ENCODE measurements around the gene ALG11. TPM values are rescaled to one million over a fixed set of nuclear protein-coding genes. Genes with fewer than 3 reads are reported as not detected.

ALG11 gene
- total RNA-seq, 1 experiment from 2014 or later = 30.9 TPM

DNA sequence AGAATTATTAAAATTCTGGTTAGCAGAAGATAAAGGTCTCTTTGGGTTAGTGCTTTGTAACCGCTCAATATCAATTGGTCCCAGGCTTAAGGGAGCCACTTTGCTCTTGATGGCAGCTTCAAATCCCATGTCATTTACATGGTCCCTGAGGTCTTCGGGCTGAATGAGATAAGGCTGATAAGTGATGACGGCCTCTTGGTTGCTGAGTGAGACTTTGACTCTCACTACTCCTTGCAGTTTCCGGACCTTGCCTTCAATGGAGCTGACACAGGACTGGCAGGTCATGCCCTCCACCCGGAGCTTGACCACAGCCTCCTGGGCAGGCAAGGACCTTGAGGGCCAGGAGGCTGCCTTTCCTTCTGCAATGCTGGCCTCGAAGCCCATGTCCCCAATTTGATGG, 37.7 kb upstream of the ALG11 start:
- intact Hi-C loops (cut with micrococcal nuclease; ENCODE audit: unreplicated experiment) = no loop called here
- Histone ChIP-seq H3K27me3 (replicated peaks; ENCODE audit: insufficient read depth, low read depth, low read length, poor library complexity) (no peaks in the 10 kb centered on the region), H3K4me3 (ENCODE audit: low read depth, low read length, poor library complexity, severe bottlenecking) (no peak overlapping the region), H3K9me3 (ENCODE audit: low read depth, low read length, poor library complexity, severe bottlenecking) (no peaks in the 10 kb centered on the region), H3K36me3 (ENCODE audit: insufficient read depth, low read length, poor library complexity, severe bottlenecking) (no peaks in the 10 kb centered on the region), H3K4me1 (ENCODE audit: insufficient read depth, low read length, poor library complexity, severe bottlenecking) (no peaks in the 10 kb centered on the region), H3K27ac (ENCODE audit: low read depth, low read length, poor library complexity, severe bottlenecking) (no peak overlapping the region)
- ChIA-PET POLR2A (ENCODE audit: low non-redundant PET) (no interaction called here), CTCF (no interaction called here)
- DNase-seq (ENCODE audit: low spot score) = no peak
- TF ChIP-seq EZH2 (IDR thresholded peaks at IDR 0.05; ENCODE audit: borderline replicate concordance, low read depth, low read length, poor library complexity, severe bottlenecking) = no peak
- TF ChIP-seq, protein P1, sequence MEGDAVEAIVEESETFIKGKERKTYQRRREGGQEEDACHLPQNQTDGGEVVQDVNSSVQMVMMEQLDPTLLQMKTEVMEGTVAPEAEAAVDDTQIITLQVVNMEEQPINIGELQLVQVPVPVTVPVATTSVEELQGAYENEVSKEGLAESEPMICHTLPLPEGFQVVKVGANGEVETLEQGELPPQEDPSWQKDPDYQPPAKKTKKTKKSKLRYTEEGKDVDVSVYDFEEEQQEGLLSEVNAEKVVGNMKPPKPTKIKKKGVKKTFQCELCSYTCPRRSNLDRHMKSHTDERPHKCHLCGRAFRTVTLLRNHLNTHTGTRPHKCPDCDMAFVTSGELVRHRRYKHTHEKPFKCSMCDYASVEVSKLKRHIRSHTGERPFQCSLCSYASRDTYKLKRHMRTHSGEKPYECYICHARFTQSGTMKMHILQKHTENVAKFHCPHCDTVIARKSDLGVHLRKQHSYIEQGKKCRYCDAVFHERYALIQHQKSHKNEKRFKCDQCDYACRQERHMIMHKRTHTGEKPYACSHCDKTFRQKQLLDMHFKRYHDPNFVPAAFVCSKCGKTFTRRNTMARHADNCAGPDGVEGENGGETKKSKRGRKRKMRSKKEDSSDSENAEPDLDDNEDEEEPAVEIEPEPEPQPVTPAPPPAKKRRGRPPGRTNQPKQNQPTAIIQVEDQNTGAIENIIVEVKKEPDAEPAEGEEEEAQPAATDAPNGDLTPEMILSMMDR (conservative IDR thresholded peaks at IDR 0.05; ENCODE audit: low read depth, low read length) = no peak
- no TSS peak for BruUV-seq (replicated peaks)

DNA sequence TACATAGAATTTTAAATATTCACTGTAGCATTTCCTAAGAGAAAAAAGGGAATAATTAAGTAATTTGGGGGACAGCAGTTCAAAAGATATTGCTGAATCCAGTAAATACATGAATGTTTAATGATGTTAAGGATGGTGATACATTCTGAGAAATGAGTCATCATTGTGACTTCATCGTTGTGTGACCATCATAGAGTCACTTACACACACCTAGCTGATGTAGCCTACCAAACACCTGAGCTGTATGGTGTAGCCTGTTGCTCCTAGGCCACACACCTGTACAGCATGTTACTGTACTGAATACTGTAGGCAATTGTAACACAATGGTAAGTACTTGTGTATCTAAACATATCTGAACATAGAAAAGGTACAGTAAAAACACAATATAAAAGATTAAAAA, 35.8 kb upstream of the ALG11 start:
- Histone ChIP-seq H3K4me3 (ENCODE audit: low read depth, low read length, poor library complexity, severe bottlenecking) (no peak overlapping the region), H3K27ac (ENCODE audit: low read depth, low read length, poor library complexity, severe bottlenecking) (no peak overlapping the region), H3K9me3 (ENCODE audit: low read depth, low read length, poor library complexity, severe bottlenecking) (no peaks in the 10 kb centered on the region), H3K4me1 (ENCODE audit: insufficient read depth, low read length, poor library complexity, severe bottlenecking) (no peaks in the 10 kb centered on the region), H3K36me3 (ENCODE audit: insufficient read depth, low read length, poor library complexity, severe bottlenecking) (no peaks in the 10 kb centered on the region), H3K27me3 (replicated peaks; ENCODE audit: insufficient read depth, low read depth, low read length, poor library complexity) (no peaks in the 10 kb centered on the region)
- ChIA-PET POLR2A (ENCODE audit: low non-redundant PET) (interaction anchor here (0.6 kb wide), 1 partner anchor 15 kb away, joined by 3 read pairs; no protein-coding TSS in a partner anchor), CTCF (interaction anchor here (0.9 kb wide), 1 partner anchor 40 kb away, joined by 3 read pairs; no protein-coding TSS in a partner anchor)
- TF ChIP-seq, protein P1 (conservative IDR thresholded peaks at IDR 0.05; ENCODE audit: low read depth, low read length) = no peak
- intact Hi-C loops (cut with micrococcal nuclease; ENCODE audit: unreplicated experiment) = no loop called here
- no peak for DNase-seq (ENCODE audit: low spot score)
- BruUV-seq (replicated peaks) = no TSS peak

DNA sequence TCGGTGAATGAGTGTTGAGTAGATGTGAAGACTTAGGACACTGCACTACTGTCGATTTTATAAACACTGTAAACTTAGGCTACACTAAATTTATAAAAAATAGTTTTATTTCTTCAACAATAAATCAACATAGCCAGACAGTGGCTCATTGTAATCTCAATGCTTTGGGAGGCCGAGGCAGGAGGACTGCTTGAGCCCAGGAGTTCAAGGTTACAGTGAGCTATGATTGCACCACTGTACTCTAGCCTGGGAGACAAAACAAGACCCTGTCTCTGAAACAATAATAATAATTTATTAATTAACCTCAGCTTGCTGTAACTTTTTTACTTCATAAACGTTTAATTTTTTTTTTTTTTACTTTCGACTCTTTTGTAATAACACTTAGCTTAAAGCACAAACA, 35.3 kb upstream of the ALG11 start:
- intact Hi-C loops (cut with micrococcal nuclease; ENCODE audit: unreplicated experiment) = no loop called here
- Histone ChIP-seq H3K4me1 (ENCODE audit: insufficient read depth, low read length, poor library complexity, severe bottlenecking) (no peaks in the 10 kb centered on the region), H3K4me3 (ENCODE audit: low read depth, low read length, poor library complexity, severe bottlenecking) (no peak overlapping the region), H3K9me3 (ENCODE audit: low read depth, low read length, poor library complexity, severe bottlenecking) (no peaks in the 10 kb centered on the region), H3K27ac (ENCODE audit: low read depth, low read length, poor library complexity, severe bottlenecking) (no peak overlapping the region), H3K36me3 (ENCODE audit: insufficient read depth, low read length, poor library complexity, severe bottlenecking) (no peaks in the 10 kb centered on the region), H3K27me3 (replicated peaks; ENCODE audit: insufficient read depth, low read depth, low read length, poor library complexity) (no peaks in the 10 kb centered on the region)
- POLR2A ChIA-PET (ENCODE audit: low non-redundant PET) = interaction anchor here (0.6 to 0.7 kb wide), 2 partner anchors 15 to 148 kb away, joined by 3 to 7 read pairs; no protein-coding TSS in a partner anchor
- DNase-seq (ENCODE audit: low spot score) = no peak
- CTCF ChIA-PET = interaction anchor here (0.9 kb wide), 1 partner anchor 41 kb away, joined by 3 read pairs; no protein-coding TSS in a partner anchor
- no peak for TF ChIP-seq EZH2 (IDR thresholded peaks at IDR 0.05; ENCODE audit: borderline replicate concordance, low read depth, low read length, poor library complexity, severe bottlenecking)
- TF ChIP-seq, protein P1 (conservative IDR thresholded peaks at IDR 0.05; ENCODE audit: low read depth, low read length) = no peak
- no TSS peak for BruUV-seq (replicated peaks)

All from A673 (cell line).